ENCODE measurements around the gene ACSS1.

ACSS1 gene

DNA sequence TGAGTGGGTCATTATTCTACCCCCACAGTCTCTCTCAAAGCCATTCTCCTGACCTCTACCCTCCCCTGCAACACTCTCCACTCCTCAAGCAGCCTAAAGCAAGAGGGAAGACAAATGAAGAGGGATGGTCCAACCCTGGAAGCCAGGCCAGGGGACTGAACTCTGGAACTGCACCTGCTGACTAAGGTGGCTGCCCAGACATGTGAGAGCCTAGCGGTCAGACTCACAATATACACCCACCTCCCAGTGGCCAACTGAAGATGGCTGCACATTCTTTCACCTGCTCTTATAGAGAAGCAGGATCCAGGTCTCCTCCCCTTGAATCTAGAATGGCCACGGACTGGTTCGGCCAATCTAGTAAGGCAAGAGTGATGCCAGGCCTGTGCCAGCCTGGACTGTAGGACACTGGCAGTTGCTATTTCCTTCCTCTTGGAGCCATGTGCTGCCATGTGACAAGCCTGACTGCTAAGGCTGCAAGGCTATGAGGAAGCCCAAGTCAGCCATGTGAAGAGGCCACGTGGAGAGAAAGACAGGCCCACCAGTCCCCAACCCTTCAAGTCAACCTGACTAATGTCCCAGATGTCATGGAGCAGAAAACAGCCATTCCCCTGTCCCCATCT, 31.8 kb downstream of the ACSS1 start:
- Histone ChIP-seq H3K36me3 (ENCODE audit: insufficient read depth, insufficient read length, low read length) (no peaks in the 10 kb centered on the region), H3K4me1 (ENCODE audit: insufficient read depth, insufficient read length) (no peaks in the 10 kb centered on the region), H3K4me3 (ENCODE audit: insufficient read length, low read depth) (no peak overlapping the region), H3K9ac (ENCODE audit: insufficient read length, low read depth) (no peak overlapping the region), H3K27me3 (ENCODE audit: insufficient read depth, insufficient read length) (no peaks in the 10 kb centered on the region), H3K9me3 (ENCODE audit: insufficient read depth, low read length) (no peaks in the 10 kb centered on the region)
- TF ChIP-seq YY1 (IDR thresholded peaks at IDR 0.05; ENCODE audit: insufficient read depth, insufficient read length) (no peak), SUZ12 (IDR thresholded peaks at IDR 0.05; ENCODE audit: extremely low read depth, insufficient read depth, insufficient read length) (no peak), ZNF274 (IDR thresholded peaks at IDR 0.05; ENCODE audit: low read depth, low read length) (no peak)
- no peak for DNase-seq (ENCODE audit: low read depth, low spot score)

- Histone ChIP-seq H3K9me3 (ENCODE audit: insufficient read depth, low read length) (no peaks in the 10 kb centered on the region), H3K9ac (ENCODE audit: insufficient read length, low read depth) (no peak overlapping the region), H3K27me3 (ENCODE audit: insufficient read depth, insufficient read length) (no peaks in the 10 kb centered on the region), H3K4me3 (ENCODE audit: insufficient read length, low read depth) (no peak overlapping the region), H3K4me1 (ENCODE audit: insufficient read depth, insufficient read length) (no peaks in the 10 kb centered on the region), H3K36me3 (ENCODE audit: insufficient read depth, insufficient read length, low read length) (no peaks in the 10 kb centered on the region)
- DNase-seq (ENCODE audit: low read depth, low spot score), result no peak
- TF ChIP-seq ZNF274 (IDR thresholded peaks at IDR 0.05; ENCODE audit: low read depth, low read length), result no peak
- TF ChIP-seq YY1 (IDR thresholded peaks at IDR 0.05; ENCODE audit: insufficient read depth, insufficient read length), result no peak
- no peak for TF ChIP-seq SUZ12 (IDR thresholded peaks at IDR 0.05; ENCODE audit: extremely low read depth, insufficient read depth, insufficient read length)
These were observed 32.7 kb downstream of the ACSS1 start for GRCh38 chr20:25025091-25025861.

- H3K4me3 ChIP-seq (ENCODE audit: insufficient read length, low read depth), result no peak overlapping the region
- TF ChIP-seq SUZ12 (IDR thresholded peaks at IDR 0.05; ENCODE audit: extremely low read depth, insufficient read depth, insufficient read length) (no peak), ZNF274 (IDR thresholded peaks at IDR 0.05; ENCODE audit: low read depth, low read length) (no peak), YY1 (IDR thresholded peaks at IDR 0.05; ENCODE audit: insufficient read depth, insufficient read length) (no peak)
- no peaks in the 10 kb centered on the region for H3K4me1 ChIP-seq (ENCODE audit: insufficient read depth, insufficient read length)
- no peak overlapping the region for H3K9ac ChIP-seq (ENCODE audit: insufficient read length, low read depth)
- no peaks in the 10 kb centered on the region for H3K27me3 ChIP-seq (ENCODE audit: insufficient read depth, insufficient read length)
- DNase-seq (ENCODE audit: low read depth, low spot score), result no peak
- no peaks in the 10 kb centered on the region for H3K36me3 ChIP-seq (ENCODE audit: insufficient read depth, insufficient read length, low read length)
- H3K9me3 ChIP-seq (ENCODE audit: insufficient read depth, low read length), result no peaks in the 10 kb centered on the region
These were observed 33.8 kb downstream of the ACSS1 start for GRCh38 chr20:25024171-25024570.

- no peak overlapping the region for H3K4me3 ChIP-seq (ENCODE audit: insufficient read length, low read depth)
- H3K27me3 ChIP-seq (ENCODE audit: insufficient read depth, insufficient read length), result no peaks in the 10 kb centered on the region
- H3K36me3 ChIP-seq (ENCODE audit: insufficient read depth, insufficient read length, low read length), result no peaks in the 10 kb centered on the region
- H3K9me3 ChIP-seq (ENCODE audit: insufficient read depth, low read length), result no peaks in the 10 kb centered on the region
- H3K9ac ChIP-seq (ENCODE audit: insufficient read length, low read depth), result no peak overlapping the region
- no peak for DNase-seq (ENCODE audit: low read depth, low spot score)
- H3K4me1 ChIP-seq (ENCODE audit: insufficient read depth, insufficient read length), result no peaks in the 10 kb centered on the region
- TF ChIP-seq ZNF274 (IDR thresholded peaks at IDR 0.05; ENCODE audit: low read depth, low read length) (no peak), YY1 (IDR thresholded peaks at IDR 0.05; ENCODE audit: insufficient read depth, insufficient read length) (no peak), SUZ12 (IDR thresholded peaks at IDR 0.05; ENCODE audit: extremely low read depth, insufficient read depth, insufficient read length) (no peak)
These were observed 34.6 kb downstream of the ACSS1 start for GRCh38 chr20:25023356-25023755.

DNA sequence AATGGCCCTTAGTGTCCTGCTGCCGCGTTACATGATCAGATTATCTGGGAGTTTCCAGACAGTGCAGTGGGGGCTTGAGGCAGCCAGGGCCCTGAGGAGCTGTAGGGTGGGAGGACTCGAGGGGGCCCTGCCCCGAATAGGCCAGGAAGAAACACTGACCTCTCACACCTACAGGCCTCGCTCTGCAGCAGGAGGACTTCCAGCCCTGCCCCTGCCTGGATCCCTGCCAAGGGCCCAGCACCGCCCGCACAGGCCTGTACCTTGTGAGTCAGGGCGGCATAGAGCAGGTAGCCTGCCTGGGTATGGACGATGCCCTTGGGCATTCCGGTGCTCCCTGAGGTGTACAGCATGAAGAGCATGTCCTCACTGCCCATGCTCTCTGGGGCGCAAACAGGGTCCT, 35.3 kb downstream of the ACSS1 start:
- Histone ChIP-seq H3K9me3 (ENCODE audit: insufficient read depth, low read length) (no peaks in the 10 kb centered on the region), H3K36me3 (ENCODE audit: insufficient read depth, insufficient read length, low read length) (no peaks in the 10 kb centered on the region), H3K27me3 (ENCODE audit: insufficient read depth, insufficient read length) (no peaks in the 10 kb centered on the region), H3K4me3 (ENCODE audit: insufficient read length, low read depth) (no peak overlapping the region), H3K9ac (ENCODE audit: insufficient read length, low read depth) (no peak overlapping the region), H3K4me1 (ENCODE audit: insufficient read depth, insufficient read length) (no peaks in the 10 kb centered on the region)
- no peak for DNase-seq (ENCODE audit: low read depth, low spot score)
- TF ChIP-seq YY1 (IDR thresholded peaks at IDR 0.05; ENCODE audit: insufficient read depth, insufficient read length), result no peak
- no peak for TF ChIP-seq SUZ12 (IDR thresholded peaks at IDR 0.05; ENCODE audit: extremely low read depth, insufficient read depth, insufficient read length)
- no peak for TF ChIP-seq ZNF274 (IDR thresholded peaks at IDR 0.05; ENCODE audit: low read depth, low read length)

DNA sequence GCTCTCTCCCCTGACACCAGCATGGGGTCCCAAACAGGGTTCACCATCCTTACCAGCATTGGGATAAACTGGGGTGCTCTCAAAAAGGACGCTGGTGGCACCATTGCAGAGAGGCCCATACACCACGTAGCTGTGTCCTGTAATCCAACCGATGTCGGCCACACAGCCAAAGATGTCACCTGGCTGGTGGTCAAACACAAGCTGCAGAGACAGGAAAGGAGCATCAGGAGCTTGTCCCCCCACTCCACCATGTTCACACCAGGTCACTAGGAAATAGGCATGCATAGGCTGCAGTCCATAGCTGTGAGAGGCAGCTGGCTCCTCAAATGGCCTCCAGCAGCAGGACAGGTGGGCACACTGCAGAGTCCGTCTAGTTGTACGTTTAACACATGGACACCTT, 36.6 kb downstream of the ACSS1 start:
- TF ChIP-seq SUZ12 (IDR thresholded peaks at IDR 0.05; ENCODE audit: extremely low read depth, insufficient read depth, insufficient read length) (no peak), YY1 (IDR thresholded peaks at IDR 0.05; ENCODE audit: insufficient read depth, insufficient read length) (no peak), ZNF274 (IDR thresholded peaks at IDR 0.05; ENCODE audit: low read depth, low read length) (no peak)
- H3K27me3 ChIP-seq (ENCODE audit: insufficient read depth, insufficient read length), result no peaks in the 10 kb centered on the region
- H3K36me3 ChIP-seq (ENCODE audit: insufficient read depth, insufficient read length, low read length), result no peaks in the 10 kb centered on the region
- H3K9ac ChIP-seq (ENCODE audit: insufficient read length, low read depth), result no peak overlapping the region
- peaks cover 2% of the 10 kb centered on the region for H3K4me1 ChIP-seq (ENCODE audit: insufficient read depth, insufficient read length)
- no peak for DNase-seq (ENCODE audit: low read depth, low spot score)
- no peak overlapping the region for H3K4me3 ChIP-seq (ENCODE audit: insufficient read length, low read depth)
- no peaks in the 10 kb centered on the region for H3K9me3 ChIP-seq (ENCODE audit: insufficient read depth, low read length)

- Histone ChIP-seq H3K9me3 (ENCODE audit: insufficient read depth, low read length) (no peaks in the 10 kb centered on the region), H3K4me1 (ENCODE audit: insufficient read depth, insufficient read length) (peaks cover 2% of the 10 kb centered on the region), H3K4me3 (ENCODE audit: insufficient read length, low read depth) (no peak overlapping the region)
These were observed 37.0 kb downstream of the ACSS1 start for GRCh38 chr20:25020901-25021301.

More at GRCh38 chr20:25020901-25021301, 37.0 kb downstream of the ACSS1 start:
- Histone ChIP-seq H3K27me3 (ENCODE audit: insufficient read depth, insufficient read length) (no peaks in the 10 kb centered on the region), H3K36me3 (ENCODE audit: insufficient read depth, insufficient read length, low read length) (no peaks in the 10 kb centered on the region), H3K9ac (ENCODE audit: insufficient read length, low read depth) (no peak overlapping the region)
- no peak for DNase-seq (ENCODE audit: low read depth, low spot score)
- no peak for TF ChIP-seq SUZ12 (IDR thresholded peaks at IDR 0.05; ENCODE audit: extremely low read depth, insufficient read depth, insufficient read length)
- no peak for TF ChIP-seq ZNF274 (IDR thresholded peaks at IDR 0.05; ENCODE audit: low read depth, low read length)
- TF ChIP-seq YY1 (IDR thresholded peaks at IDR 0.05; ENCODE audit: insufficient read depth, insufficient read length), result no peak
